ENCODE measurements around the gene OXLD1. TPM values are rescaled to one million over a fixed set of nuclear protein-coding genes. Genes with fewer than 3 reads are reported as not detected.

The OXLD1 gene
- total RNA-seq = 23.7 and 28.0 TPM in 2 replicates

DNA sequence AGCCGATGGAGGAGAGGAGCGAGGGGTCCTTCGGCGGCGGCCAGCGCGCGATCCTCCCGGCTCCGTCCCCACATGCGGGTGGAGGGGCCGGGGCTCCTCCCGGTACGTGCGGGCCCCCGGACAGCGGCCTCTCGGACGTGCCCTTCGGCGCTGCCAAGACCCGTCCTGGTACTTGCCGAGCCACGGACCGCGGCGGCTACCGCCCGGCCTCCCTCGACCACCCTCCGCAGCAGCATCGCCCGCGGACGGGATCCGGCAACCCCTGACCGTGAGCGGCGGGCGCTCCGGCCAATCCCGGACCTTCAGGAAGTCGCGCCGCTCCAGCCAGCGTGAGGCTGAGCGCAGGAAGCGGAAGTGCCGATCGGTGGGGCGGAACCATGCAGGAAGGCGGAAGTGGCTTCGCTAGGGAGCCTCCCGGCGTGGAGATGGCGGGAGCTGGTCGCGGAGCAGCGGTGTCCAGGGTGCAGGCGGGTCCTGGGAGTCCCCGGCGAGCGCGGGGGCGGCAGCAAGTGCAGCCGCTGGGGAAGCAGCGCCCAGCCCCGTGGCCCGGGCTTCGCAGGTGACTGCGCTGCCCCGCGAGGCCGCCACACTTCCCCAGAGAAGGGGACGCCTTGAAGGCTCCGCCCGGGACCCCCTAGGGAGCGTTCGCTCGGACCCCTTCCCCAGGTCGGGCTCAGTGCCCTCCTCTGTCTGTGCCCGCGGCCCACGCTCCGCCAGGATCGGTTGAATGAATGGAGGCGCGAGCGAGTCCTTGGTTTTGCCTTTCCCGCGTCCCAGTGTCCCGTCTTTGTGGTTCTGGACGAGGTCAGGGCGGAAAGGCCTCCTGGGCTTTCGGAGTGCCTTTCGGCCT lies at the start of gene OXLD1, which contains the start of gene CCDC137:
TSS of gene OXLD1 (minus strand) at position 264 of the 850 bp plus-strand sequence. CDS start at position 236, 28 bp downstream.
TSS of gene CCDC137 (plus strand) at position 396 of the 850 bp plus-strand sequence. CDS start at position 426, 30 bp downstream.
- peak; percentile 97 for DNase-seq (ENCODE audit: low read depth)
- TF ChIP-seq, protein P1, sequence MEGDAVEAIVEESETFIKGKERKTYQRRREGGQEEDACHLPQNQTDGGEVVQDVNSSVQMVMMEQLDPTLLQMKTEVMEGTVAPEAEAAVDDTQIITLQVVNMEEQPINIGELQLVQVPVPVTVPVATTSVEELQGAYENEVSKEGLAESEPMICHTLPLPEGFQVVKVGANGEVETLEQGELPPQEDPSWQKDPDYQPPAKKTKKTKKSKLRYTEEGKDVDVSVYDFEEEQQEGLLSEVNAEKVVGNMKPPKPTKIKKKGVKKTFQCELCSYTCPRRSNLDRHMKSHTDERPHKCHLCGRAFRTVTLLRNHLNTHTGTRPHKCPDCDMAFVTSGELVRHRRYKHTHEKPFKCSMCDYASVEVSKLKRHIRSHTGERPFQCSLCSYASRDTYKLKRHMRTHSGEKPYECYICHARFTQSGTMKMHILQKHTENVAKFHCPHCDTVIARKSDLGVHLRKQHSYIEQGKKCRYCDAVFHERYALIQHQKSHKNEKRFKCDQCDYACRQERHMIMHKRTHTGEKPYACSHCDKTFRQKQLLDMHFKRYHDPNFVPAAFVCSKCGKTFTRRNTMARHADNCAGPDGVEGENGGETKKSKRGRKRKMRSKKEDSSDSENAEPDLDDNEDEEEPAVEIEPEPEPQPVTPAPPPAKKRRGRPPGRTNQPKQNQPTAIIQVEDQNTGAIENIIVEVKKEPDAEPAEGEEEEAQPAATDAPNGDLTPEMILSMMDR (IDR thresholded peaks at IDR 0.05; ENCODE audit: insufficient read depth, low read depth, low read length) = no peak
- peak within 1 kb of the TSS; percentile 95 for H3K4me3 ChIP-seq (ENCODE audit: low read depth, low read length)

DNA sequence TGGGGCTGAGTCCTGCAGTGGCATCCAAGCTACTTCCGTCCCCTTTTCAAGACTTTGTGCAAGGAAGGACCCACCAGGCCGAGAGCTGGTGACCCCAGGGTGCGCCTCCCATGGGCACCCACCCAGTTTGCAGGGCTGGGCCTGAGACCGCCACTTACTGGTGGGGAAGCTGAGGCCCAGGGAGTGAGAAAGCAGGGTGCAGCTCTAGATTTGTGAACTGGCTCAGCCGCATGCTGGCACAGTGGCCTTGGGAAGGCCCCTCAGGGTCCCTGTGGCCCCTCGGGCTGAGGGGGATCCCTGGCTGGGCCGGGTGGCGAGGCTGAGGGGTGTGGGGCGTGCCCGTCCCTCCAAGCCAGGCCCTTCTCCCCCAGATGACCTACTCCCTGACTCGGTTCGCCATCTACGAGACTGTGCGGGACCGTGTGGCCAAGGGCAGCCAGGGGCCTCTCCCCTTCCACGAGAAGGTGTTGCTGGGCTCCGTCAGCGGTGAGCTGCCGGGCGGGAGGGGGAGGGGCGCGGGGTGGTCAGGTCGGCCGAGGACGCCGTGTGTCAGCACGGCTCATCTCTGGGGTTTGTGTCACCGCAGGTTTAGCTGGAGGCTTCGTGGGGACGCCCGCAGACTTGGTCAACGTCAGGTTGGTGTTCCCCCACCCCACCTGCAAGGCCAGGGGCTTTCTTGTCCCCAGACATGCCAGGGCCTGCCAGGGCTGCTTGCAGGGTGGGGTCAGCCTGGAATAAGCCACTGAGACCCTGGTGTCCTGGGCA lies 48.9 kb upstream of the OXLD1 start:
- TF ChIP-seq, protein P1 (IDR thresholded peaks at IDR 0.05; ENCODE audit: insufficient read depth, low read depth, low read length) = no peak
- no peak overlapping the region for H3K4me3 ChIP-seq (ENCODE audit: low read depth, low read length)
- no peak for DNase-seq (ENCODE audit: low read depth)

DNA sequence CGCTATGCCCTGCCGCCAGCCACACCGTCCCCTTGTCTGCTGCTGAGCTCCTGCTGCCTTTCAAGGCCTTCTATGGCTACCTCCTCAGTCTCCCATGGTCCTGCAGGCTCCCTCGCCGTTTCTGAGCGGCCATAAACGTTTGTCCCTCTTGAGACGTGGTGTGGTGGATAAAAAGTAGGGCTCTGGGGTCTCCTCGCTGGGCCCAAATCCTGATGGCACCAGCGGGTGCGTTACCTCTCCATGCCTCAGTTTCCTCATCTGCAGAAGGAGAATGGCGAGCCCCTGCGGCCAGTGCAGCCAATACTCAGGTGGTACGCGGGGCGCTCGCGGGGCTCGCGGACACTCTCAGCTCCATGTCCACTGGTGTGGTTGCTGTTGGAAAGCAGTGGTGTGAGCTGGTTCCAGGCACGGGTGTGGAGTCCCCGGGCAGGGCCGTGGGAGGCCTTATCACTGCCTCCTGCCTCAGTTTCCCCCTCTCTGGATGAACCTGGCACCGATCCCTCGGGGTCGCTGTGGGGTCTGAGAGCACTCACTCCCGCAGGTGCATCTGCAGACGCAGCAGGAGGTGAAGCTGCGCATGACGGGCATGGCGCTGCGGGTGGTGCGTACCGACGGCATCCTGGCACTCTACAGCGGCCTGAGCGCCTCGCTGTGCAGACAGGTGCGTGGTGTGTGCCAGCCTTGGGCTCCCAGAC lies 48.2 kb upstream of the OXLD1 start:
- DNase-seq (ENCODE audit: low read depth) = no peak
- H3K4me3 ChIP-seq (ENCODE audit: low read depth, low read length) = no peak overlapping the region
- TF ChIP-seq, protein P1 (IDR thresholded peaks at IDR 0.05; ENCODE audit: insufficient read depth, low read depth, low read length) = no peak

DNA sequence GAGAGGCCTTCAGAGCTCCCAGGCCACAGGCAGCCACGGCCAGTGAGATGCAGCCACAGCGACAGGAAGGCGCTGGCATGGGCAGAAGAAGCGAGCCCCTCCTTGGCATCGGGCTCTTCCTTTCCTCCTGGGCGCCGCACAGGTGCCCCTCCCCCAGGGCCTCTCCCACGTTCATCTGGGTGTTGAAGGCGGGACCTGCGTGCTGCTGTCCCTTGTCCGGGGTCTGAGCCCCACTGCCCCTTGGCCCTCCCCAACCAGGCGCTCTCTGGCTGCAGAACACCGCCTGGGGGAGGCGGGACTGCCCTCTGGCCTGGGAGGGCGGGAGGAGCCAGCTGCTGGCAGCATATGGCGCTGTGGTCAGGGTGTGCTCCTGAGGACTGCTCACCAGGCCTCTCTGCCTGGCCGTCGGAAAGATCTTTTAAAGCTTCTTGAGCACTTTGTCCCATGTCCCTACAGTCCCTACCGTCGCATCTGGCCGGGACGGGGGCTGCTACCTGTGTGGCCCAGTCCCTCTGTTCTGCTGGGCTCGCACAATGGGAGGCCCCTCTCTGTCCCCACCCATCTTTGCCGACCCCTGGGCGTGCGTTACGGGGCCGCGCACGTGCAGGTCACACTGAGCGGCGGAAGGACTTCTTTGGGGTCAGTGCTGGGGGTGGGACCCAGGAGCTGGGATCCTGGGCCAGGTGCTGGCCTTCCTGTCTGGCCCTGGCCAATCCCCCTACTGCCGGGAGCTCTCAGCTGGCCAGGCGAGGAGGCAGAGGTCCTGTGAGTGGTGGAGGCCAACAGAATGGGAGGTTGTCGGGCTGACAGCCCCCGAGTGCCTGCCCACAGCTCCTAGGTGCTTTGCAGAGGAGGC lies 47.4 kb upstream of the OXLD1 start:
- DNase-seq (ENCODE audit: low read depth) = no peak
- no peak overlapping the region for H3K4me3 ChIP-seq (ENCODE audit: low read depth, low read length)

DNA sequence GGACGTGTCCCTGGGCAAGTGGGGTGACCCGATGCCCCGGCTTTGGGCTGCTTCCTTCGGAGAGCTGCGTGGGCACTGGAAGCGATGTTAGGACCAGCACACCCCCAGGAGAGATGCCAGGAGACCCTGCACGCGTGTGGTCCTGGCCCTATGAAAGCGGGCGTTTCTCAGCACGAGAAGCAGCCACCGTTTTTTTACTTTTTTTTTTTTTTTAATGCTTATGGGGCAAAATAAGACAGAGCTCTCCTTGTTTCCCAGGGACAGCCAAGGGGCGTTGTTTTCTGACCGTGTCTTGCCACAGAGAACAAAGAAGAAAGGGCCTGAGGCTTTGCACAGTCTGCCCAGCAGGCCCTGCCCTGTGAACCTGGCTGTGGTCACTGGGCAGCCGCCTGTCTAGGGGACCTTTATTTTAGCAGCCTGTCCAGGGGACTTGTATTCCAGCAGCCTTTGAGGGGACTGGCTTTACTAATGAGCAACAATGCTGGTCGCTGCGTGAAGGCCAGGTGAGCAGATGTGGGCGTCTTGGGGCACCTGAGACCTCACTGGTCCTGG lies 46.7 kb upstream of the OXLD1 start:
- DNase-seq (ENCODE audit: low read depth) = no peak
- TF ChIP-seq, protein P1 (IDR thresholded peaks at IDR 0.05; ENCODE audit: insufficient read depth, low read depth, low read length) = no peak
- H3K4me3 ChIP-seq (ENCODE audit: low read depth, low read length) = peak overlapping the region; percentile 66

More for the DNA sequence above, 47.4 kb upstream of the OXLD1 start:
- TF ChIP-seq, protein P1 (IDR thresholded peaks at IDR 0.05; ENCODE audit: insufficient read depth, low read depth, low read length) = no peak
